DND-41 (cell line): ENCODE data around the gene WDR7.

Experiments used
- EZH2 ChIP-seq: IDR thresholded peaks from 3 replicates; pipeline ENCODE4 v1.6.1; 2012; ENCODE audit warnings: borderline replicate concordance, low read depth, mild to moderate bottlenecking, moderate library complexity, low read length, inconsistent platforms; ENCODE audit not compliant: severe bottlenecking
- TF ChIP-seq, protein P1 (sequence below): IDR thresholded peaks from 2 replicates; pipeline ENCODE4 v1.5.1; 2012; ENCODE audit warnings: borderline replicate concordance, low read length, moderate library complexity, mild to moderate bottlenecking; ENCODE audit not compliant: poor library complexity, severe bottlenecking; ENCODE audit errors: extremely low read depth

DNA sequence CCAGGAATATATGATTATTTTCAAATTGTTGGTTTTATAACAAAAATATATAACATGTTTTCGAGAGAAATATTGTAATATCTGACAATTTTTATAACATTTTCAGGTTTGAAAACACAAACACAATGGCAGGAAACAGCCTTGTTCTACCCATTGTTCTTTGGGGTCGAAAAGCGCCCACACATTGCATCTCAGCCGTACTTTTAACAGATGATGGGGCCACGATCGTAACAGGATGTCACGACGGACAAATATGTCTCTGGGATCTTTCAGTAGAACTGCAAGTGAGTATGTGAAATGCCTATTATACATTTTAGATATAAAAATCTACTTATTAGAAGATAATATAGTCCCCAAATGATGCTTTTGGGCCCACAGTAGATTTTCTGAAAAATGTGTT lies 21.2 kb downstream of the WDR7 start:
- TF ChIP-seq, protein P1, sequence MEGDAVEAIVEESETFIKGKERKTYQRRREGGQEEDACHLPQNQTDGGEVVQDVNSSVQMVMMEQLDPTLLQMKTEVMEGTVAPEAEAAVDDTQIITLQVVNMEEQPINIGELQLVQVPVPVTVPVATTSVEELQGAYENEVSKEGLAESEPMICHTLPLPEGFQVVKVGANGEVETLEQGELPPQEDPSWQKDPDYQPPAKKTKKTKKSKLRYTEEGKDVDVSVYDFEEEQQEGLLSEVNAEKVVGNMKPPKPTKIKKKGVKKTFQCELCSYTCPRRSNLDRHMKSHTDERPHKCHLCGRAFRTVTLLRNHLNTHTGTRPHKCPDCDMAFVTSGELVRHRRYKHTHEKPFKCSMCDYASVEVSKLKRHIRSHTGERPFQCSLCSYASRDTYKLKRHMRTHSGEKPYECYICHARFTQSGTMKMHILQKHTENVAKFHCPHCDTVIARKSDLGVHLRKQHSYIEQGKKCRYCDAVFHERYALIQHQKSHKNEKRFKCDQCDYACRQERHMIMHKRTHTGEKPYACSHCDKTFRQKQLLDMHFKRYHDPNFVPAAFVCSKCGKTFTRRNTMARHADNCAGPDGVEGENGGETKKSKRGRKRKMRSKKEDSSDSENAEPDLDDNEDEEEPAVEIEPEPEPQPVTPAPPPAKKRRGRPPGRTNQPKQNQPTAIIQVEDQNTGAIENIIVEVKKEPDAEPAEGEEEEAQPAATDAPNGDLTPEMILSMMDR, result no peak
- TF ChIP-seq EZH2, result no peak
